Inflammatory macrophage treated with lipopolysaccharide for 1 hour (primary cell): Measurements from ENCODE around the gene KRT84.
"Not testable (repeated sequence)": the region's sequence is repeated elsewhere in the genome, so short reads cannot be mapped to it uniquely, and the experiment has no call there.

ENCODE experiments used
- DNase-seq, 2 donors: peaks; one replicate each; pipeline ENCODE4 v3.0.0-alpha.2; 2020 to 2022

KRT84 gene

GRCh38 chr12:52359621-52360061 is 25.8 kb downstream of the KRT84 start:
- peak; percentile 29 to 44 for DNase-seq

DNA sequence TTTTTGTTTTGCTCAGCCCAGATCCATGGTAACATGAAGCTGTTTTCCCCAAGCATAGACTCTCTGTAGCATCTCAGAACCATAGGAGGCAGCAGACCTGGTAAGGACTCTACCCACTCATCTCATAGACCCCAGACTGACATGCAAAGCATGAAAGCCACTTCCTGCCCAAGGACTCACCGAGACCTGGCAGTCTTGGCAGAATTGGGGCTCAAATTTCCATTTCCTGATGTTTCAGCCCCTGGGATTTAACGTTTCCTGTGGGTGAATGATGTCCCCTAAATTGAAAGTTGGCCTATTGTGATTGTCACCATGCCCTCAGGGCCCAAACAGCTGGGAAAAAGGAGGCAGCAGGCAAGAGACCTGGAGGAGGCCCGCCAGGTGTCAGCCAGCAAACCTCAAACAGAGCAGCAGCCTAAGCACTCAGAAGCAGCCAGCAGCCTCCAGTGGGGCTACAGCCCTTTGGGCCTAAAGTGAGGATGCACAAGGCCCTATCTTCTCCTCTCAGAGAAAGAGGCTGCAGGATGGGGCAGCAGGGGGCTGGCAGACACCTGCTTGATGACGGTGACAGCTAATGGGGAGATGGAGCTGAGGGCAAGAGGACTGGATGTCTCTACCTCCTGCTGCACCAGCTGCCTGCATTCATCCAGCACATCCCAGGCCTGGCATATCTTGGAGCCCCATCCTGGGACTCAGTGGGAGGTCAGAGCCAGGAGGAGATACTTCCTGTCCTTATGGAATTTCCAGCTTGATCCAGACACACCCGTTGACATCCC is 26.7 kb downstream of the KRT84 start:
- DNase-seq: no peak

DNA sequence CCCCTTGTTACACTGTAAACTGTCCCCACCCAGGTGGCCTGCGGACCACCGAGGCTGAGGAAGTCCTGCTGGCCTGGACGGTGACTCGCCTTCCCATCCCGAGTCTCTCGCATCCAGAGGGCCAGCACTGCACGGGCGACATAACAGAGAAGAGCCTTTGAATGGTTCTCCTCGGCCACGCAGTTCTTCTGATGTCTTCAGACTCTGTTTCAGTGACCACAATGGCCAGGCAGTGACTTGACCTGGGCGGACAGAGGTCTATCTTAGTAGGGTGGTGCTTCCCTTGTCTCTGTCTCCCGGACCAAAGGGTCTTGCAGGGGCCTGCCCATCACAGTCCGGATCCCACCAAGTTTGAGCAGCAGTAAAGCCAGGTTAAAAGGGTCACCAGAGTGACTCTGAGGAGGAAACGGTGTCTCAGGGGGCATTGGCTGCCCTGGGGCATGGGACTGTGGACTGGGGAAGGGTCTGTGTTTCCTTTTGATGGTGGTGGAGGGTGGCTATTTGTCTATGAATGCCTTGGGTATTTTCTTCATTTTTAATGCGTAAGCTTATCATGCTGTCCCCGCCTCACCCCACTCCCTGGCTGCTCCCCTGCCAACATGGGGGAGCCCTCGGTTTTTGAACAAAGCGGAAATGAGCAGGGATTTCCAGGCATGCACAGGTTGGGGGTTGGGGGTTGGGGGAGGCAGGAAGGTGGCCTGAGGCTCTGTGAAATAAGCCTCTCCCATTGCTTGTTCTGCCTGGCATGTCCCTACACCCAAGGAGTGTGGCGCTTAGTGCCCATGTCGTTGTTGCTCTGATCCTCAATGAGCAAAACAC is 28.5 kb downstream of the KRT84 start:
- DNase-seq: no peak

DNA sequence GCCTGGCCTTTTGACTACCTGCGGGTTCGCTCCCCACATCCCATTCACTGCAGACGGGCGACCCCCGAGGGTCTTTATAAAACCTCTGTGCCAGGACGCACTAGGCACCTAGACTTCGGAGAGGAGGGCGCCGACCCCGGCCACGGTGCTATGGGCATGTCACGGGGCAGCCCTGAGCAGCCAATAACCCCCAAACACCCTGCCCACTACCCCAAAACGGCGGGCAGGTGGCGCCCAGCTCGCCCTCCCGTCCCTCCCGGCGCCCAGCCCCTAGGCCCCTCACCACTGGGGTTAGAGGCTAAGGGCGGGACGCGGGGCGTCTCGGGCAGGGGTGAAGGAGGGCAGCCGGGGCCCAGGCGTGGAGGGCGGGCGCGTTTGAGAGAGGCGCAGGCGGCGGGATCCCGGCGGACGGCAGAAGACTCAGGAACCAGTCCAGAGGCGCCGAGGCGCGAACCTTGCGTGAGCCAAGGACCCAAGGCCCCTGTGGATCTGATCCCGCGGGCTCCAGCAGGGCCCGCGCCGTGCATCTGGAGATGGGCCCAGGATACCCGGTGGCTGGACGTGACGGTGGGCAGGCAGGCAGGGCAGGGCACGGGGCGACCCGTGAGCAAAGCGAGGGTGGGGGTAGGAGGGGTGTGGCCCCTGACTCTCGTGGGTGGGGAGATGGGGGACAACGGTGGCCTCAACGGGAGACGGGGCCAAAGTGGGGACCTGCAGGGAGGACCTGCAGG is 29.3 kb downstream of the KRT84 start:
- DNase-seq: no peak

DNA sequence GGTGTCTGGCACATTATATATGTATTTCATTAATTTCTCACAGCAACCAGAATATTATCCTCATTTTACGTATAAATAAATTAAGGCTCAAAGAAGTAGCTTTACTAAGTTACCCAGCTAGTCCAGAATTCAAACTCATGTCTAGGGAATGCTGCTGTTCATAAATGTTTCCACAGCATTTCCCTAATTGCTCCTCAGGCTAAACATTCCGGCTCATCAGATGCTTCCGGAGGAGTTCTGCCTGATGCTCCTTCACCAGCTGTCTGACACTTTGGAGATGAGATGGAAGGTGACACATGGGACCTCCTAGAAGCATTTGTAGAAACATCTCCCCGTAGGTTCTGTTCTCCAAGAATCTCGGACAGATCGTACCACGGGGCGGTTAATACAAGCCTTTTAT is 30.3 kb downstream of the KRT84 start:
- no peak for DNase-seq

DNA sequence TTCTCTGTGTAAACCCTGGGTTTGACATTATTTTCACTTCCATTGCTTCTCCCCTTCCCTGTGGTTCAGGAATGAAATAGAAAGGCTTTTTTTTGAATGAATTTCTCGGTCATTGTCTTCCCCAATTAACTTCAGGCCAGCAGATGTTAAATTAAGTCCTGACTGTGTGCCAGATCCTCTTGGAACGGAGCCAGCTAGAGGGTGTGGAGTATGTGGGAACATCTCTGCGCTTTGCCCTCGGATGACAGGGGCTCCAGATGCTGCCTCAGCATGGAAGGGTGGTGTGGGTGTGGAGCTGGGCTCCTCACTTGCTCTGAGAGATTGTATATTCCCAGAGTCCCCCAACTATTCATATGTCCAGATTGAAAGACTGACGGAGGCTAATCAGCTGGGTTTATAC is 31.3 kb downstream of the KRT84 start:
- DNase-seq: no peak

DNA sequence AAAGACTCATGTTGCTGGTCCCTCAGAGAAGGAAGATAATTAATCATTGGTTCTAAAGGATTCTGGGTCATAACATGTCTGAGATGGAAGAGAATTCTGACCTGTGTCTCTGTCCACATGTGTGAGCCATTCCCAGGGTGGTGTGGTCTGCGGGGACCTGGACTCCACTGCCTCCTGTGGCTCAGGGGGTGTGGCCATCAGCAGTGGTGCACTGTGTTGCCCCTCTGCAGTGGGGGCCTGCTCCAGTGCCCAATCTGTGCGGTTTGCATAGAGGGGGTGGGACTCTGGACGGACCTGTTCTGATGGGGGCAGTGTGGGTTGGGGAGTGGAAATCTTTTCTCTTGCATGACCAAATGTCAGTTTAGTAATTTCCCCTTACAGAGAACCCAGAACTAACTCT is 31.7 kb downstream of the KRT84 start:
- no peak for DNase-seq

DNA sequence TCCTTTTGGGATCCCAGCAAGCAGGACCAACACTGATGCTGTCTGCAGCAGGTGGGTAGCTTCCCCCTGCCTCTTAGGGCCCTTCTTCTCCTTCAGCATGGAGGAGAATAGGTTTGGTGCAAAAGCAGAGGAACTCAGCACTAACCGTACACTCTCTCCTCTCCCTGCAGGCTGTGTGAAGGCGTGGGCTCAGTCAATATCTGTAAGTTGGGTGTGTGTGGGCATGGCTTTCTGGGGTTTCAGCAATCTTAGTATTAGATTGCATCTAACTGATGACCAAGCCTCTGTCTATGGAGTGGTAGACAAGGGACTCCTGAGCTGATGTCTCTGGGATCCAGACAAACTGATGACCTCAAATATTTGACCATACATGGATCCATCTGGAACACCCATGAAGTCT is 32.5 kb downstream of the KRT84 start:
- peak in 1 of 2 donors; percentile 7 for DNase-seq

GRCh38 chr12:52351196-52352059 is 34.0 kb downstream of the KRT84 start:
- no peak for DNase-seq

- DNase-seq: no peak
These were observed 34.7 kb downstream of the KRT84 start for GRCh38 chr12:52350786-52351185.

GRCh38 chr12:52350021-52350620 is 35.3 kb downstream of the KRT84 start:
- DNase-seq: no peak

DNA sequence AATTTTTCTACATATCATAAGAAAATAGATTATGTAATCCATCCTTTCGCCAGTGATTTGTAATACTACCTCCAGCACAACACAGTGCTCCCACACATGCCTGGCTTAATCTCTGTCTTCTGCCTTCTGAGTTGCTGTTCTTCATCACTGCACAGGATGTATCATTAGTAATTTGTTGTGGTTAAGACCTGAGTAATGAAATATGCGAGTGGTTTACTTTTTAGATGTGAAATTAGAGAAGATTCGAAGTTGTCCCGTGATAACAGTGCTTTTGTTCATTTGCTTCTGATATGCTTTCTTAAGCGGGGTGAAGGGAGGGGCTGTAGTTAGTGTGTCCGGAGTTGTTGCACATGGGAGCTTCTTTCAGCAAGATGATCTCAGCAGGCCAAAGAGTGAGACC is 36.3 kb downstream of the KRT84 start:
- no peak for DNase-seq

DNA sequence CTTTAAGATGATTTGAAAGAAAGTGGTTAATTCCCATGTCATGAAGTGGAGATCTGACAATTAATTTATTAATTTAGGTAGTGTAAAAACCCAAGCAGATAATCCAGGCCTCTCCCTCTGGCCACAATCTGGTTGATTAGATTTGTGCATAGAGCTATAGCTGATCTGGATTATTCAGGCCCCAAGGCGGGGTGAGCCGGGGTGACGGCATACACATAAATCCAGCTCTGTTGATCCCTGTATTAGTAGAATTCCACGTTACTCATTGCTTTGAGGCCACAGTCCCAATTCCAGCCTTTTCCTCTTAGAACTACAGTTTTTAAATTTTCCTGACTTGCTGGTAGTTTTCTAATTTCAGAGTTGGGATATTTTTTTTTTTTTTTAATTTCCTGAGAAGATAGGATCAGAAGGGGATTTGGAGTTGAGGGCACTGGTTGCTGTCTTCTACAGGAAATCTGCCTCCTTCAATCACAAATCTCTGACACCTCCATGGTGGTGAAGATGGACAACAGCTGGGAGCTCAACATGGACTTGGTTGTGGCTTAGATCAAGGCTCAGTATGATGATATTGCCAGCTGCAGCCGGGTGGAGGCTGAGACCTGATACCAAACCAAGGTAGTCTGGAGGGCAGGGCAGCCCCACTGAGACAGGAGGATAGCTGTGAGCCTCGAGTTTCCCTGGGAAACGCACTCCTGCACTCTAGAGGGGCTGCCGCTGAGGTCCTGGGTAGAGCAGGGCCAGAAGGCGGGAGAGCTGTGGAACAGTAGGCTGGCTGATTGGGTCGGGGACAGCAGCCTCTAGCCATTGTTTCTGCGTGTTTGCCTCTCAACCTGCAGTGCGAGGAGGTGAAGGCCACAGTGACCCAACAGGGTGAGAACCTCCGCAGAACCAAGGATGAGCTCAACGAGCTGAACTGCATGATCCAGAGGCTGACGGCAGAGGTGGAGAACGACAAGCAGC is 37.6 kb downstream of the KRT84 start:
- DNase-seq: no peak

GRCh38 chr12:52347016-52347415 is 38.4 kb downstream of the KRT84 start:
- no peak for DNase-seq

DNA sequence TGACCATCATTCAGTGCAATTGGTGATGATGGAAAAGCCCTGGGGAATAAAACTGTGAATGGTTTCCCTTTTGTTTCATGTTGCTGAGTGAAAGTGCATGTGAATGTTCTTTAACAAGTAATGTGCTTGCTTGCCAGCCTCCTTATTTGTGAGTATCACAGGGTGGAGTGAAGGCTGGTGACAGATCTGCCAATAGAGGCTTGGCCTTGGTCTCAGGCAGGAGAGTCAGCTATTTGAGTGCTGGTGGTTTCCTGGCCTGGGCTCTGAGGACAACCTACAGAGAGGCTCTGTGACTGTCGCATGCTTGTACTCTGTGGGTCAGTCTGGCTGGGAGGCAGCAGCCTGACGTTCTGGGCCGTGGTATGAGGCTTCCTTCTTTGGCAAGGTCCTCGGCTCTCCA is 38.9 kb downstream of the KRT84 start:
- DNase-seq: peak; percentile 9 to 52

GRCh38 chr12:52345041-52345440 is 40.4 kb downstream of the KRT84 start:
- DNase-seq: not testable (repeated sequence)

GRCh38 chr12:52344111-52344510 is 41.3 kb downstream of the KRT84 start:
- no peak for DNase-seq

GRCh38 chr12:52343550-52343949 is 41.9 kb downstream of the KRT84 start:
- no peak for DNase-seq

- DNase-seq: no peak
These were observed 42.5 kb downstream of the KRT84 start for GRCh38 chr12:52342781-52343490.

GRCh38 chr12:52341066-52341580 is 44.3 kb downstream of the KRT84 start:
- no peak for DNase-seq
